ENCODE results near the gene PLP1.

DNA sequence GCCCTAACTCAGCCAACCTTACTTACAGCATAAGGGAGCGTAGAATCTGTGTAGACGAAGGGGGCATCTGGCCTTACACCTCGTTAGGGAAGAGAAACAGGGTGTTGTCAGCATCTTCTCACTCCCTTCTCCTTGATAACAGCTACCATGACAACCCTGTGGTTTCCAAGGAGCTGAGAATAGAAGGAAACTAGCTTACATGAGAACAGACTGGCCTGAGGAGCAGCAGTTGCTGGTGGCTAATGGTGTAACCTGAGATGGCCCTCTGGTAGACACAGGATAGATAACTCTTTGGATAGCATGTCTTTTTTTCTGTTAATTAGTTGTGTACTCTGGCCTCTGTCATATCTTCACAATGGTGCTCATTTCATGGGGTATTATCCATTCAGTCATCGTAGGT is 14.6 kb downstream of the PLP1 start:
- TF ChIP-seq, protein P1, sequence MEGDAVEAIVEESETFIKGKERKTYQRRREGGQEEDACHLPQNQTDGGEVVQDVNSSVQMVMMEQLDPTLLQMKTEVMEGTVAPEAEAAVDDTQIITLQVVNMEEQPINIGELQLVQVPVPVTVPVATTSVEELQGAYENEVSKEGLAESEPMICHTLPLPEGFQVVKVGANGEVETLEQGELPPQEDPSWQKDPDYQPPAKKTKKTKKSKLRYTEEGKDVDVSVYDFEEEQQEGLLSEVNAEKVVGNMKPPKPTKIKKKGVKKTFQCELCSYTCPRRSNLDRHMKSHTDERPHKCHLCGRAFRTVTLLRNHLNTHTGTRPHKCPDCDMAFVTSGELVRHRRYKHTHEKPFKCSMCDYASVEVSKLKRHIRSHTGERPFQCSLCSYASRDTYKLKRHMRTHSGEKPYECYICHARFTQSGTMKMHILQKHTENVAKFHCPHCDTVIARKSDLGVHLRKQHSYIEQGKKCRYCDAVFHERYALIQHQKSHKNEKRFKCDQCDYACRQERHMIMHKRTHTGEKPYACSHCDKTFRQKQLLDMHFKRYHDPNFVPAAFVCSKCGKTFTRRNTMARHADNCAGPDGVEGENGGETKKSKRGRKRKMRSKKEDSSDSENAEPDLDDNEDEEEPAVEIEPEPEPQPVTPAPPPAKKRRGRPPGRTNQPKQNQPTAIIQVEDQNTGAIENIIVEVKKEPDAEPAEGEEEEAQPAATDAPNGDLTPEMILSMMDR (conservative IDR thresholded peaks at IDR 0.05) = no peak
- TF ChIP-seq EZH2 (IDR thresholded peaks at IDR 0.05; ENCODE audit: low read depth) = no peak
